ENCODE results near the gene SPDYE2B.
"Not testable (repeated sequence)": the region's sequence is repeated elsewhere in the genome, so short reads cannot be mapped to it uniquely, and the experiment has no call there.

Gene SPDYE2B
- total RNA-seq = 0 reads per million in 3 donors

- not testable (repeated sequence) for H3K4me3 ChIP-seq (ENCODE audit: insufficient read depth, low read depth, low read length, poor library complexity, severe bottlenecking); H3K9me3 ChIP-seq (ENCODE audit: control insufficient read depth, low read length); DNase-seq; H3K4me1 ChIP-seq (ENCODE audit: control insufficient read depth, insufficient read depth, low read length, poor library complexity, severe bottlenecking); H3K27me3 ChIP-seq (replicated peaks; ENCODE audit: control insufficient read depth, insufficient read depth, low read length, poor library complexity, severe bottlenecking); H3K36me3 ChIP-seq (ENCODE audit: control insufficient read depth, insufficient read depth, low read length); H3K27ac ChIP-seq (ENCODE audit: insufficient read depth, low read length, poor library complexity, severe bottlenecking)
Measured at GRCh38 chr7:102649924-102650323, at the start of gene SPDYE2B. TSS of gene SPDYE2B (plus strand) at chr7:102650319. CDS start at chr7:102652349, 2,030 bp downstream.

GRCh38 chr7:102602317-102602716 lies 47.8 kb upstream of the SPDYE2B start:
- not testable (repeated sequence) for H3K36me3 ChIP-seq (ENCODE audit: control insufficient read depth, insufficient read depth, low read length); DNase-seq; H3K4me1 ChIP-seq (ENCODE audit: control insufficient read depth, insufficient read depth, low read length, poor library complexity, severe bottlenecking); H3K27me3 ChIP-seq (replicated peaks; ENCODE audit: control insufficient read depth, insufficient read depth, low read length, poor library complexity, severe bottlenecking); H3K27ac ChIP-seq (ENCODE audit: insufficient read depth, low read length, poor library complexity, severe bottlenecking); H3K4me3 ChIP-seq (ENCODE audit: insufficient read depth, low read depth, low read length, poor library complexity, severe bottlenecking); H3K9me3 ChIP-seq (ENCODE audit: control insufficient read depth, low read length)

- H3K27me3 ChIP-seq (replicated peaks; ENCODE audit: control insufficient read depth, insufficient read depth, low read length, poor library complexity, severe bottlenecking); H3K36me3 ChIP-seq (ENCODE audit: control insufficient read depth, insufficient read depth, low read length); H3K27ac ChIP-seq (ENCODE audit: insufficient read depth, low read length, poor library complexity, severe bottlenecking); H3K9me3 ChIP-seq (ENCODE audit: control insufficient read depth, low read length); H3K4me1 ChIP-seq (ENCODE audit: control insufficient read depth, insufficient read depth, low read length, poor library complexity, severe bottlenecking); H3K4me3 ChIP-seq (ENCODE audit: insufficient read depth, low read depth, low read length, poor library complexity, severe bottlenecking); DNase-seq: not testable (repeated sequence)
Measured at GRCh38 chr7:102604431-102605145, 45.5 kb upstream of the SPDYE2B start.

GRCh38 chr7:102606848-102607247 lies 43.3 kb upstream of the SPDYE2B start:
- not testable (repeated sequence) for DNase-seq

GRCh38 chr7:102609734-102610133 lies 40.4 kb upstream of the SPDYE2B start:
- DNase-seq; H3K4me1 ChIP-seq (ENCODE audit: control insufficient read depth, insufficient read depth, low read length, poor library complexity, severe bottlenecking); H3K27ac ChIP-seq (ENCODE audit: insufficient read depth, low read length, poor library complexity, severe bottlenecking); H3K9me3 ChIP-seq (ENCODE audit: control insufficient read depth, low read length); H3K36me3 ChIP-seq (ENCODE audit: control insufficient read depth, insufficient read depth, low read length); H3K27me3 ChIP-seq (replicated peaks; ENCODE audit: control insufficient read depth, insufficient read depth, low read length, poor library complexity, severe bottlenecking); H3K4me3 ChIP-seq (ENCODE audit: insufficient read depth, low read depth, low read length, poor library complexity, severe bottlenecking): not testable (repeated sequence)

More at GRCh38 chr7:102606848-102607247, 43.3 kb upstream of the SPDYE2B start:
- H3K27ac ChIP-seq (ENCODE audit: insufficient read depth, low read length, poor library complexity, severe bottlenecking); H3K27me3 ChIP-seq (replicated peaks; ENCODE audit: control insufficient read depth, insufficient read depth, low read length, poor library complexity, severe bottlenecking); H3K4me3 ChIP-seq (ENCODE audit: insufficient read depth, low read depth, low read length, poor library complexity, severe bottlenecking); H3K4me1 ChIP-seq (ENCODE audit: control insufficient read depth, insufficient read depth, low read length, poor library complexity, severe bottlenecking); H3K9me3 ChIP-seq (ENCODE audit: control insufficient read depth, low read length); H3K36me3 ChIP-seq (ENCODE audit: control insufficient read depth, insufficient read depth, low read length): not testable (repeated sequence)

GRCh38 chr7:102610441-102610840 lies 39.7 kb upstream of the SPDYE2B start:
- not testable (repeated sequence) for H3K4me1 ChIP-seq (ENCODE audit: control insufficient read depth, insufficient read depth, low read length, poor library complexity, severe bottlenecking); H3K27me3 ChIP-seq (replicated peaks; ENCODE audit: control insufficient read depth, insufficient read depth, low read length, poor library complexity, severe bottlenecking); DNase-seq; H3K36me3 ChIP-seq (ENCODE audit: control insufficient read depth, insufficient read depth, low read length); H3K9me3 ChIP-seq (ENCODE audit: control insufficient read depth, low read length); H3K27ac ChIP-seq (ENCODE audit: insufficient read depth, low read length, poor library complexity, severe bottlenecking); H3K4me3 ChIP-seq (ENCODE audit: insufficient read depth, low read depth, low read length, poor library complexity, severe bottlenecking)

GRCh38 chr7:102611013-102611674 lies 39.0 kb upstream of the SPDYE2B start:
- not testable (repeated sequence) for H3K4me1 ChIP-seq (ENCODE audit: control insufficient read depth, insufficient read depth, low read length, poor library complexity, severe bottlenecking); H3K9me3 ChIP-seq (ENCODE audit: control insufficient read depth, low read length); H3K27ac ChIP-seq (ENCODE audit: insufficient read depth, low read length, poor library complexity, severe bottlenecking)

GRCh38 chr7:102611675-102612325 lies 38.3 kb upstream of the SPDYE2B start:
- H3K27ac ChIP-seq (ENCODE audit: insufficient read depth, low read length, poor library complexity, severe bottlenecking); H3K4me1 ChIP-seq (ENCODE audit: control insufficient read depth, insufficient read depth, low read length, poor library complexity, severe bottlenecking); H3K36me3 ChIP-seq (ENCODE audit: control insufficient read depth, insufficient read depth, low read length); H3K4me3 ChIP-seq (ENCODE audit: insufficient read depth, low read depth, low read length, poor library complexity, severe bottlenecking); H3K27me3 ChIP-seq (replicated peaks; ENCODE audit: control insufficient read depth, insufficient read depth, low read length, poor library complexity, severe bottlenecking); H3K9me3 ChIP-seq (ENCODE audit: control insufficient read depth, low read length); DNase-seq: not testable (repeated sequence)

More at GRCh38 chr7:102611013-102611674, 39.0 kb upstream of the SPDYE2B start:
- not testable (repeated sequence) for DNase-seq; H3K36me3 ChIP-seq (ENCODE audit: control insufficient read depth, insufficient read depth, low read length); H3K27me3 ChIP-seq (replicated peaks; ENCODE audit: control insufficient read depth, insufficient read depth, low read length, poor library complexity, severe bottlenecking); H3K4me3 ChIP-seq (ENCODE audit: insufficient read depth, low read depth, low read length, poor library complexity, severe bottlenecking)

GRCh38 chr7:102613575-102614345 lies 36.4 kb upstream of the SPDYE2B start:
- not testable (repeated sequence) for H3K27me3 ChIP-seq (replicated peaks; ENCODE audit: control insufficient read depth, insufficient read depth, low read length, poor library complexity, severe bottlenecking); H3K36me3 ChIP-seq (ENCODE audit: control insufficient read depth, insufficient read depth, low read length); H3K4me1 ChIP-seq (ENCODE audit: control insufficient read depth, insufficient read depth, low read length, poor library complexity, severe bottlenecking); H3K9me3 ChIP-seq (ENCODE audit: control insufficient read depth, low read length); DNase-seq; H3K4me3 ChIP-seq (ENCODE audit: insufficient read depth, low read depth, low read length, poor library complexity, severe bottlenecking); H3K27ac ChIP-seq (ENCODE audit: insufficient read depth, low read length, poor library complexity, severe bottlenecking)

Measured in effector memory CD4-positive, alpha-beta T cell (primary cell).